Transverse colon (tissue), 4 donors: ENCODE results near the gene SELP.

Experiments
- CTCF ChIP-seq, 5 experiments: fragments of 200-600 bp in 3 of 5; fragments of 450-650 bp in 2 of 5; sonication (generic) in 3 of 5; IDR thresholded peaks; 1 replicate in 2 of 5; 2 replicates in 3 of 5; pipeline ENCODE4 v1.5.1; 2016 to 2017; ENCODE audit warnings: antibody characterized with exemption in 5 of 5, inconsistent platforms in 3 of 5, mild to moderate bottlenecking in 2 of 5, moderate library complexity in 1 of 5
- EP300 ChIP-seq: sonication (generic); formaldehyde crosslinking; IDR thresholded peaks from one replicate; pipeline ENCODE4 v1.6.1; 2017; ENCODE audit warnings: antibody characterized with exemption, low read depth
- POLR2A ChIP-seq: fragments of 450-650 bp; IDR thresholded peaks from one replicate; pipeline ENCODE4 v1.6.1; 2016; ENCODE audit warnings: antibody characterized with exemption, mild to moderate bottlenecking, moderate library complexity
- POLR2AphosphoS5 ChIP-seq, 3 donors: sonication (generic); formaldehyde crosslinking; IDR thresholded peaks; one replicate each; pipeline ENCODE4 v1.6.1; 2016; ENCODE audit warnings: antibody characterized with exemption in 3 of 3

GRCh38 chr1:169610858-169611257 is 19.1 kb downstream of the SELP start:
- no peak for TF ChIP-seq POLR2A
- no peak for TF ChIP-seq CTCF (IDR thresholded peaks at IDR 0.05)
- no peak for TF ChIP-seq POLR2AphosphoS5 (IDR thresholded peaks at IDR 0.05)
- TF ChIP-seq EP300 = no peak
